ENCODE measurements around the gene ZNF536. TPM values are rescaled to one million over a fixed set of nuclear protein-coding genes. Genes with fewer than 3 reads are reported as not detected.
"Not testable (repeated sequence)": the region's sequence is repeated elsewhere in the genome, so short reads cannot be mapped to it uniquely, and the experiment has no call there.

Gene ZNF536
- total and polyA plus RNA-seq, 3 donors from 2014 or later = 6.6 to 57.6 (median 35.1) TPM

DNA sequence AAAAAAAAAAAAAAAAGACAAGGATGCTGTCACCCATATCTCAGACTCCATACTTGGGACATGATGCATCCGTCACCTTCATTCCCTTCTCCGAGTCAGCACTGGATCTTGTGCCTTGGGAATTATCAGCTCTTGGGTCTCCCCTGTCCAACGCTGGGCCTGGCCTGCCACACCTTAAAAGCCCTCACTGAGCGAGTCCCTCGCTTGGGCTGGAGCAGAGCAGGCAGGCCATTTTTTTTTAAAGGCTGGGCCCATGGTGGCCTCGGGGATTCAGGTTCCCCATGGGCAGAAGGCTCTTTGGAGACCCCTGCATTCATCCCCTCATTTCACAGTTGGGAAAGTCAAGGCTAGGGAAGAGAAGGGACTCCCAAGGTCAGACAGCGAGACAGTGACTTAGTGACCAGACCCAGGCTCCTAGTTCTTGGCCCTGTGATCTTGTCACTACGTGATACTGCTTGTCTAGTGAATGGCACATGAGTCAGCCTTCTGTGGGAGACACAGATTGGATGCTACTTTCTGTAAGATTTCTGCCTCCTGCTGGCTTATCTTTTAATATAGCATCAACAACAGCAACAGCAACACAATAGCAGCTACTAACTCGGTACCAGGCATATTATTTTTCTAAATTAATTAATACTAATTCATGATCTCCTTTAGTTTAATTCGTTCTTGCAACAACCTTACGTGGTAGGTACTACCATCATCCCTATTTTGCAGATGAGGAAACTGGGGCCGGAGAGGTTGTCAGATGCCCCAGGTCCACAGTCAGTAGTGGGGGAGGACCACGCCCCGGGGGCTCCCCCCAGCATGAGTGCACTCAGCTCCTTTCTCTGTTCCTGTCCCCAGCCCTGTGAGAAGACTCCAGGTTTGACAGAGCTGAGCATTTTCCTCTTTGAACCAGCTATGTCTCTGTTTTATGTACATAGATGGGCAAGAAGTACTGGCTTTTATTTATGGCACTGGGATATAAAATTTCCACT is 27.4 kb upstream of the ZNF536 start:
- H3K9me3 ChIP-seq = no peaks in the 10 kb centered on the region
- H3K27me3 ChIP-seq = no peaks in the 10 kb centered on the region
- no peak for TF ChIP-seq POLR2A (IDR thresholded peaks at IDR 0.05)
- TF ChIP-seq CTCF (IDR thresholded peaks at IDR 0.05) = no peak
- H3K27ac ChIP-seq = no peak overlapping the region
- 86 to 91% methylated on average over 14 of the region's 14 CpGs for WGBS, 2 donors
- H3K4me3 ChIP-seq = no peak overlapping the region
- DNase-seq = no peak
- H3K36me3 ChIP-seq (ENCODE audit: low read depth, missing control alignments) = no peaks in the 10 kb centered on the region
- H3K4me1 ChIP-seq = no peaks in the 10 kb centered on the region
- intact Hi-C loops (cut with DNase I; ENCODE audit: low total_unique reads) = no loop called here

DNA sequence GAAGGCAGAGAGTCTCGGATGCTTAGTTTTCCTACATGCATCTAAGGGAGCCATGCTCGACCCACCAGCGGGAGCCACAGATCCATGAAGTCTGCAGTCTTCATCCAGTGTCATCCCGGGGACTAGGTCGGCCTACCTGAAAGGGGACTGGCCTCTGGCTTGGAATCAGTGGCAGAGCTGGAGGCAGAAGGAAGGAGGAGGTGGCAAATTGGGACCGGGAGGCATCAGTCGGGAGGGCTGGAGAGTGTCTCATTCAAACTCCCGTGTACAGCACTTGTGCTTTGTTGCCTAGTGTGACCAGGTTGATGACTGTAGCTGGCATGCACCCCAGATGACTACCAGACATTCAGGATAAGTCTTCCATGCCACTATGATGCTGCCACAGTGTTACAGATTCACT is 26.5 kb upstream of the ZNF536 start:
- intact Hi-C loops (cut with DNase I; ENCODE audit: low total_unique reads) = no loop called here
- TF ChIP-seq POLR2A (IDR thresholded peaks at IDR 0.05) (no peak), CTCF (IDR thresholded peaks at IDR 0.05) (no peak)
- WGBS, 2 donors = 91 to 93% methylated on average over 8 of the region's 8 CpGs
- DNase-seq = no peak
- H3K27me3 ChIP-seq = no peaks in the 10 kb centered on the region
- no peak overlapping the region for H3K4me3 ChIP-seq
- no peaks in the 10 kb centered on the region for H3K9me3 ChIP-seq
- H3K4me1 ChIP-seq = no peaks in the 10 kb centered on the region
- no peaks in the 10 kb centered on the region for H3K36me3 ChIP-seq (ENCODE audit: low read depth, missing control alignments)
- H3K27ac ChIP-seq = no peak overlapping the region

DNA sequence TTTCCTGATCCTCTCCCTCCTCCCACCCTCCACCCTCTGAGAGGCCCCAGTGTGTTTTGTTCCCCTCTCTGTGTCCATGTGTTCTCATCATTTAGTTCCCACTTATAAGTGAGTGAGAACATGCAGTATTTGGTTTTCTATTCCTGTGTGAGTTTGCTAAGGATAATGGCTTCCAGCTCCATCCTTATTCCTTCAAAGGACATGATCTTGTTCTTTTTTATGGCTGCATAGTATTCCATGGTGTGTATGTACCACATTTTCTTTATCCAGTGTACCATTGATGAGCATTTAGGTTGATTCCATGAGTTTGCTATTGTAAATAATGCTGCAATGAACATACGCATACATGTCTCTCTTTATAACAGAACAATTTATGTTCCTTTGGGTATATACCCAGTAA is 25.7 kb upstream of the ZNF536 start:
- H3K36me3 ChIP-seq (ENCODE audit: low read depth, missing control alignments); intact Hi-C loops (cut with DNase I; ENCODE audit: low total_unique reads); H3K4me1 ChIP-seq; DNase-seq; H3K27ac ChIP-seq; H3K9me3 ChIP-seq; H3K27me3 ChIP-seq; H3K4me3 ChIP-seq: not testable (repeated sequence)
- 87 to 98% methylated on average over 1 of the region's 1 CpG for WGBS, 2 donors

GRCh38 chr19:30349131-30349730 is 23.0 kb upstream of the ZNF536 start:
- H3K4me3 ChIP-seq = no peak overlapping the region
- H3K36me3 ChIP-seq (ENCODE audit: low read depth, missing control alignments) = no peaks in the 10 kb centered on the region
- DNase-seq = no peak
- H3K27ac ChIP-seq = no peak overlapping the region
- intact Hi-C loops (cut with DNase I; ENCODE audit: low total_unique reads) = no loop called here
- no peak for TF ChIP-seq CTCF (IDR thresholded peaks at IDR 0.05)
- no peak for TF ChIP-seq POLR2A (IDR thresholded peaks at IDR 0.05)
- 70 to 82% methylated on average over 6 to 7 of the region's 7 CpGs for WGBS, 2 donors
- H3K4me1 ChIP-seq = no peaks in the 10 kb centered on the region
- H3K9me3 ChIP-seq = no peaks in the 10 kb centered on the region
- no peaks in the 10 kb centered on the region for H3K27me3 ChIP-seq
